Measurements from ENCODE around the gene SNX18. TPM values are rescaled to one million over a fixed set of nuclear protein-coding genes. Genes with fewer than 3 reads are reported as not detected.

SNX18 gene
- total and polyA plus RNA-seq, 10 of the 15 experiments (the other 5 are each of a cell fraction or from before 2014, with no cell fraction given) = 0.27 to 1.7 (median 0.47) TPM

DNA sequence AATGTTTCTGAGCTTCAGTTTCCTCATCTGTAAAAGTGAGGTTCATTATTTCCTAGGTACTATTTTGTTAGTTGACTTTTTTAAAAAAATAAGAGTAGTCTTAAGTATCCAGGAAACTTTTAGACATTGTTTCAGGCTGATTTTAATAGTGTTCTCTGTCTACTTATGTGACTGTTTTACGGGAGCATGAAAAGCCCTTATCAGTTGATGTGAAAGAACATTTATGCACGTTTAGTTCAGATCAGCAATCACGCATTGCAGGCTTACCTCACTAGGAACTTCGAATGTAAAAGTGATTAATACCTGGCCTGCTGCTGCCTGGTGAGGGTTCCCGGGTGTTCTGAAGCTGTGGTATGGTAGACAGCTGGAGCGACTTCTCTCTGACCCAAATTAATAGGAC, 8.1 kb downstream of the SNX18 start (continued):
- no peak for TF ChIP-seq NRF1 (conservative IDR thresholded peaks at IDR 0.05; ENCODE audit: low read depth, low read length)
- no peak for TF ChIP-seq ZNF24 (IDR thresholded peaks at IDR 0.05)
- TF ChIP-seq RB1 (IDR thresholded peaks at IDR 0.05; ENCODE audit: borderline replicate concordance) = no peak

DNA sequence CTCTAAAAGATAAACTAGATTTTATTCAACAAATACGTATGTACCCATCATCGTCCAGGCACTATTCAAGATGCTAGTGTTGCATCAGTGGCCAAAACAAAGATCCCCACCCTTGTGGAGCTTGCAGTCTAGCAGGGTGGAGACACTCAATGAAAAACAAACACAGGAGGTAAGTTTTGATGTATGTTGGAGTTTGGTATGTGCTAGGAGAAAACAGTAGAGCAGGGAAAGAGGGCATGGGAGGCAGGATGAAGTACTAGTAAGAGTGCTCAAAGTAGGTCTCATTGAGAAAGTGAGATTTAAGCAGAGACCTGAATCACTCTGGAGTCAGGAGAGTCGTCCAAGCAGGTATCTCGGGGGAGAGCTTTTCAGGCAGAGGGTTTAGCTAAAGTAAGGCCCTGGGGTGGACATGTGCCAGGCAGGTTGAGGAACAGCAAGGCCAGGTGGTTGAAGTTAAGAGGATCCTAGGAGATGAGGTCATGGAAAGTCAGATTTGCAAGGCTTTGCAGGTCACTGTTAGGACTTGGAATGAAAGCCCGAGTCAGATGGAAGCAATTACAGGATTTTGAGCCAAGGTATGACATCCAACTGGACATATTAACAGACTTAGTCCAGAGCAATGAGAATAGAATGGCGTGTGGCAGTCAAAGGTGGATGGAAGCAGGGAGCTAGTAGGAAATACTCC, 9.2 kb downstream of the SNX18 start:
- FAIRE-seq (no peak), ATAC-seq (no peak), DNase-seq (ENCODE audit: low read depth, low spot score) (no peak)
- Histone ChIP-seq H2AFZ (ENCODE audit: control insufficient read depth, low read depth, low read length) (no peak overlapping the region), H3K27ac (ENCODE audit: control insufficient read depth, insufficient read depth) (no peak overlapping the region), H3K4me1 (ENCODE audit: control insufficient read depth, insufficient read depth, low read length) (no peaks in the 10 kb centered on the region), H3K9me3 (replicated peaks; ENCODE audit: control insufficient read depth, insufficient read depth, low read length) (no peaks in the 10 kb centered on the region), H3K4me3 (no peak overlapping the region), H3K36me3 (ENCODE audit: control insufficient read depth in 2 of 2, insufficient read depth in 2 of 2, low read length in 1 of 2) (no peaks in the 10 kb centered on the region), H3K27me3 (replicated peaks in 1 of 2; ENCODE audit: control insufficient read depth in 2 of 2, insufficient read depth in 2 of 2, low read length in 1 of 2) (no peaks in the 10 kb centered on the region), H3K9ac (ENCODE audit: control insufficient read depth, insufficient read depth, low read length) (no peak overlapping the region), H3K4me2 (ENCODE audit: control insufficient read depth, insufficient read depth) (no peak overlapping the region), H3K79me2 (ENCODE audit: control insufficient read depth, insufficient read depth, low read length) (no peaks in the 10 kb centered on the region), H4K20me1 (ENCODE audit: control insufficient read depth, insufficient read depth) (no peaks in the 10 kb centered on the region)
- ChIA-PET POLR2A (no interaction called here), RAD21 (ENCODE audit: unreplicated experiment) (no interaction called here), SMC1A (ENCODE audit: uncharacterized antibody, unreplicated experiment) (no interaction called here), CTCF (interaction anchor here (1.5 to 2.9 kb wide), 2 partner anchors 318 kb away, joined by 4 to 13 read pairs; no protein-coding TSS in a partner anchor)
- in situ Hi-C loops (cut with MboI) = no loop called here
- WGBS (ENCODE audit: insufficient coverage, insufficient replicate concordance, low lambda C conversion rate, missing lambda C conversion rate) = 34% methylated on average over 6 of the region's 6 CpGs
- BruUV-seq (replicated peaks) = no TSS peak
- TF ChIP-seq TCF7 (IDR thresholded peaks at IDR 0.05; ENCODE audit: borderline replicate concordance) (no peak), POLR2AphosphoS2 (IDR thresholded peaks at IDR 0.05; ENCODE audit: low read depth, low read length) (no peak), MYB (IDR thresholded peaks at IDR 0.05; ENCODE audit: borderline replicate concordance, low read depth, low read length) (no peak), BCL11A (IDR thresholded peaks at IDR 0.05; ENCODE audit: low read depth, low read length) (no peak), SPI1 (IDR thresholded peaks at IDR 0.05; ENCODE audit: borderline replicate concordance, insufficient read depth, low read depth, low read length) (no peak)
- intact Hi-C loops (cut with micrococcal nuclease; ENCODE audit: unreplicated experiment) = no loop called here
